Spleen (tissue), 7 donors: ENCODE data around the gene INHBA.

ENCODE experiments used
- POLR2A ChIP-seq, 3 donors: fragments of 450-650 bp; IDR thresholded peaks; one replicate each; pipeline ENCODE4 v1.5.1; 2017; ENCODE audit warnings: antibody characterized with exemption in 3 of 3, mild to moderate bottlenecking in 1 of 3
- TF ChIP-seq, protein P1 (sequence below), 11 experiments: fragments of 200-600 bp in 7 of 11; fragments of 450-650 bp in 4 of 11; sonication (generic) in 4 of 11; IDR thresholded peaks in 8 of 11; conservative IDR thresholded peaks in 3 of 11; 1 replicate in 7 of 11; 2 replicates in 4 of 11; pipeline versions ENCODE4 v1.4.0 to v1.8.0; 2016 to 2021; ENCODE audit warnings: antibody characterized with exemption in 11 of 11, inconsistent platforms in 4 of 11, mild to moderate bottlenecking in 1 of 11
- donor health status: DM: no; HTN: no; CAD: no; lungs with moderate emphysema.
- donor health status: DM: no; HTN: no; CAD: no.
- donor health status: DM: no; HTN: no; CAD: no.

DNA sequence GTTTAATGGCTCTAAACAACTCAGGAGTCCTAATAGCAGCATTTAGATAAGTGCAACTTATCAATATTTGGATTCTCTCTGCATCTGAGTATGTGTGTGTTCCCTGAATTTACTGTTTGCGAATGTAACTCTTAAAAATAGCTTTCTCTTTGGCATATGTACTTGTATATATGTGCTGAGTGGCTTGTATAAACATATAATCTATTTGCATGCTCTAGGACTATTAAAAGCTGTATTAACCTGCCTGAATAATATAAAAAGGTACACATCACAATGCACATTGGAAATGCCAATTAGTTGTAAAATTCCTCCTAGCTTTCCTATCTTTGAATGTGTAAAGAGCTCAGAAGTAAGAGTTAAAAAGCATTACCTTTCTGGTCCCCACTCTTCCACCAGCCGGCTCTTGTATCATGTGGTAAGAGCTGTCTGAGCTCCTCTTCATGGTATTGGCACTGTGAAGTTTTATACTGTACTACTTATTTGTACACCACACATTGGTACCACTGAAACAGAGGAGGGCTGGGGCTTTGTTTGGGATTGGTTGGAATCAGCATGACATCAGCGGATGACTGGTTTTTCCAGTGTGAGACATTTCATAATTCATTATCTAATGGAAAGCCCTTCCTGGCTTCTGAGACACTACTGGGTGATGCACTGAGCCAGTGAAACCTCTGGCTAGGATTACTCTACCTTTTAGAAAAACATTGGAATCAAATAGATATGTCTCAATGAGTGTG lies at the start of gene INHBA:
- no peak for TF ChIP-seq POLR2A (IDR thresholded peaks at IDR 0.05)
- TF ChIP-seq, protein P1, sequence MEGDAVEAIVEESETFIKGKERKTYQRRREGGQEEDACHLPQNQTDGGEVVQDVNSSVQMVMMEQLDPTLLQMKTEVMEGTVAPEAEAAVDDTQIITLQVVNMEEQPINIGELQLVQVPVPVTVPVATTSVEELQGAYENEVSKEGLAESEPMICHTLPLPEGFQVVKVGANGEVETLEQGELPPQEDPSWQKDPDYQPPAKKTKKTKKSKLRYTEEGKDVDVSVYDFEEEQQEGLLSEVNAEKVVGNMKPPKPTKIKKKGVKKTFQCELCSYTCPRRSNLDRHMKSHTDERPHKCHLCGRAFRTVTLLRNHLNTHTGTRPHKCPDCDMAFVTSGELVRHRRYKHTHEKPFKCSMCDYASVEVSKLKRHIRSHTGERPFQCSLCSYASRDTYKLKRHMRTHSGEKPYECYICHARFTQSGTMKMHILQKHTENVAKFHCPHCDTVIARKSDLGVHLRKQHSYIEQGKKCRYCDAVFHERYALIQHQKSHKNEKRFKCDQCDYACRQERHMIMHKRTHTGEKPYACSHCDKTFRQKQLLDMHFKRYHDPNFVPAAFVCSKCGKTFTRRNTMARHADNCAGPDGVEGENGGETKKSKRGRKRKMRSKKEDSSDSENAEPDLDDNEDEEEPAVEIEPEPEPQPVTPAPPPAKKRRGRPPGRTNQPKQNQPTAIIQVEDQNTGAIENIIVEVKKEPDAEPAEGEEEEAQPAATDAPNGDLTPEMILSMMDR (IDR thresholded peaks at IDR 0.05 in 8 of 11, conservative IDR thresholded peaks at IDR 0.05 in 3 of 11) = no peak
